DND-41 (cell line): Measurements from ENCODE around the gene CEP290.

Experiments used
- CTCF ChIP-seq: IDR thresholded peaks from 2 replicates; pipeline ENCODE4 v1.5.1; 2012; ENCODE audit warnings: borderline replicate concordance, low read length, moderate library complexity, mild to moderate bottlenecking; ENCODE audit not compliant: poor library complexity, severe bottlenecking; ENCODE audit errors: extremely low read depth
- EZH2 ChIP-seq: IDR thresholded peaks from 3 replicates; pipeline ENCODE4 v1.6.1; 2012; ENCODE audit warnings: borderline replicate concordance, low read depth, mild to moderate bottlenecking, moderate library complexity, low read length, inconsistent platforms; ENCODE audit not compliant: severe bottlenecking

GRCh38 chr12:88187571-88187970 is 45.7 kb upstream of the CEP290 start:
- no peak for TF ChIP-seq CTCF
- no peak for TF ChIP-seq EZH2
